NCI-H2029 (cell line): ENCODE data around the gene EXOC6B.

ENCODE experiments used
- DNase-seq: peaks from one replicate; lab custom pipeline; 2025; lab: John Stamatoyannopoulos, UW

EXOC6B gene

GRCh38 chr2:72361042-72361441 lies 464.8 kb downstream of the EXOC6B start:
- no peak for DNase-seq

GRCh38 chr2:72350852-72351251 lies 475.0 kb downstream of the EXOC6B start:
- no peak for DNase-seq

- DNase-seq: no peak
Measured at GRCh38 chr2:72349016-72349415, 476.8 kb downstream of the EXOC6B start.

- DNase-seq: no peak
Measured at GRCh38 chr2:72347081-72347480, 478.8 kb downstream of the EXOC6B start.

- no peak for DNase-seq
Measured at GRCh38 chr2:72341639-72342038, 484.2 kb downstream of the EXOC6B start.

GRCh38 chr2:72340665-72341064 lies 485.2 kb downstream of the EXOC6B start:
- DNase-seq: no peak

- DNase-seq: no peak
Measured at GRCh38 chr2:72338076-72338475, 487.8 kb downstream of the EXOC6B start.

GRCh38 chr2:72332720-72333119 lies 493.1 kb downstream of the EXOC6B start:
- DNase-seq: no peak

GRCh38 chr2:72330652-72331051 lies 495.2 kb downstream of the EXOC6B start:
- no peak for DNase-seq

- DNase-seq: no peak
Measured at GRCh38 chr2:72326759-72327158, 499.1 kb downstream of the EXOC6B start.

- no peak for DNase-seq
Measured at GRCh38 chr2:72325592-72326422, 500.0 kb downstream of the EXOC6B start.

GRCh38 chr2:72316774-72317173 lies 509.1 kb downstream of the EXOC6B start:
- no peak for DNase-seq

- DNase-seq: no peak
Measured at GRCh38 chr2:72300147-72300684, 525.6 kb downstream of the EXOC6B start.

GRCh38 chr2:72293620-72294019 lies 532.2 kb downstream of the EXOC6B start:
- DNase-seq: no peak

GRCh38 chr2:72292433-72292832 lies 533.4 kb downstream of the EXOC6B start:
- no peak for DNase-seq

GRCh38 chr2:72291059-72291458 lies 534.8 kb downstream of the EXOC6B start:
- DNase-seq: no peak

- no peak for DNase-seq
Measured at GRCh38 chr2:72289736-72290135, 536.1 kb downstream of the EXOC6B start.

- no peak for DNase-seq
Measured at GRCh38 chr2:72289283-72289682, 536.5 kb downstream of the EXOC6B start.

- no peak for DNase-seq
Measured at GRCh38 chr2:72278046-72278445, 547.8 kb downstream of the EXOC6B start.

GRCh38 chr2:72276876-72277275 lies 549.0 kb downstream of the EXOC6B start:
- DNase-seq: no peak

- DNase-seq: no peak
Measured at GRCh38 chr2:72276356-72276755, 549.5 kb downstream of the EXOC6B start.

GRCh38 chr2:72275084-72275483 lies 550.7 kb downstream of the EXOC6B start:
- no peak for DNase-seq

- DNase-seq: no peak
Measured at GRCh38 chr2:72274380-72274797, 551.4 kb downstream of the EXOC6B start.

- no peak for DNase-seq
Measured at GRCh38 chr2:72273384-72273783, 552.4 kb downstream of the EXOC6B start.
